Panc1 (cell line): Measurements from ENCODE around the gene LRRC25. TPM values are rescaled to one million over a fixed set of nuclear protein-coding genes. Genes with fewer than 3 reads are reported as not detected.
"Not testable (repeated sequence)": the region's sequence is repeated elsewhere in the genome, so short reads cannot be mapped to it uniquely, and the experiment has no call there.

Experiments used
- ATAC-seq: fragments of 200-7000 bp; cut with Tn5 transposase; 2 replicates; pipeline ENCODE4 v1.9.1; 2020; ENCODE audit warnings: mild to moderate bottlenecking, moderate library complexity
- BruUV-seq: library from RNA; stranded (reverse); fragments of 400-500 nt; replicated peaks from 2 replicates; lab custom pipeline; 2021; lab: Mats Ljungman, UMichigan
- CTCF ChIA-PET: fragments of 300-600 bp; sonication (Branson Sonifier 250); formaldehyde crosslinking; loops from one replicate; lab custom pipeline; 2022; ENCODE audit warnings: antibody characterized with exemption; lab: Charles Lee
- POLR2A ChIA-PET: fragments of 300-600 bp; sonication (Branson Sonifier 250); formaldehyde crosslinking; loops from one replicate; lab custom pipeline; 2022; ENCODE audit warnings: antibody characterized with exemption; lab: Charles Lee
- DNase-seq: peaks from one replicate; pipeline ENCODE4 v3.0.0-alpha.2; 2010; ENCODE audit warnings: low read depth, low spot score
- H3K27ac ChIP-seq: 2 replicates; pipeline ENCODE4 v1.5.1; 2011; ENCODE audit warnings: mild to moderate bottlenecking, low read length, inconsistent platforms
- H3K27me3 ChIP-seq: fragments of 200-500 bp; sonication (Bioruptor generic); 2 replicates; pipeline ENCODE4 v1.6.0; 2014; ENCODE audit warnings: low read length, inconsistent platforms; ENCODE audit not compliant: control insufficient read depth, insufficient read depth
- H3K36me3 ChIP-seq: fragments of 200-500 bp; sonication (Bioruptor generic); 2 replicates; pipeline ENCODE4 v1.5.1; 2014; ENCODE audit warnings: inconsistent platforms, mild to moderate bottlenecking, low read length, moderate library complexity; ENCODE audit not compliant: control insufficient read depth, insufficient read depth
- H3K4me1 ChIP-seq: 2 replicates; pipeline ENCODE4 v1.5.1; 2011; ENCODE audit warnings: inconsistent platforms, mild to moderate bottlenecking, low read length, moderate library complexity; ENCODE audit not compliant: control insufficient read depth, insufficient read depth
- H3K4me3 ChIP-seq, 2 experiments: 2 replicates each; pipeline ENCODE4 v1.5.1; 2011 to 2012; ENCODE audit warnings: low read depth in 2 of 2, low read length in 2 of 2, mild to moderate bottlenecking in 2 of 2, inconsistent platforms in 1 of 2, moderate library complexity in 1 of 2
- H3K9me3 ChIP-seq: fragments of 200-500 bp; sonication (Bioruptor generic); 2 replicates; pipeline ENCODE4 v1.5.1; 2014; ENCODE audit warnings: low read depth, mild to moderate bottlenecking, inconsistent platforms, low read length, moderate library complexity; ENCODE audit not compliant: control insufficient read depth, insufficient read depth
- POLR2AphosphoS5 ChIP-seq: IDR thresholded peaks from 2 replicates; pipeline ENCODE4 v1.6.1; 2012; ENCODE audit warnings: mild to moderate bottlenecking, low read depth, low read length, moderate library complexity
- SIN3A ChIP-seq: IDR thresholded peaks from 2 replicates; pipeline ENCODE4 v1.6.1; 2012; ENCODE audit warnings: low read depth, mild to moderate bottlenecking, low read length, moderate library complexity, borderline replicate concordance; ENCODE audit not compliant: insufficient read depth
- TCF7L2 ChIP-seq: IDR thresholded peaks from 2 replicates; pipeline ENCODE4 v1.6.1; 2011; ENCODE audit warnings: mild to moderate bottlenecking, low read depth, low read length, inconsistent platforms
- in situ Hi-C: cut with HindIII; loops from 2 replicates; pipeline ENCODE4 v1.10.0; 2016; ENCODE audit warnings: low sequenced_read_pairs, low pct_unique_long_range_greater_than_20kb
- intact Hi-C: fragments of 100-400 bp; cut with micrococcal nuclease; formaldehyde crosslinking; loops from one replicate; pipeline ENCODE4 v1.10.0; 2022; ENCODE audit not compliant: unreplicated experiment
- total RNA-seq: library from RNA; stranded (reverse); gene quantifications from one replicate; pipeline ENCODE4 v1.2.1, GENCODE V29; 2021; ENCODE audit not compliant: unreplicated experiment
- TF ChIP-seq, protein P1 (sequence below): fragments of 450-650 bp; IDR thresholded peaks from 2 replicates; pipeline ENCODE4 v1.5.1; 2017; ENCODE audit warnings: mild to moderate bottlenecking
- TF ChIP-seq, protein P2 (sequence below), 2 experiments: IDR thresholded peaks; 2 replicates each; pipeline ENCODE4 v1.6.1; 2011 to 2012; ENCODE audit warnings: low read depth in 2 of 2, control low read depth in 1 of 2, low read length in 1 of 2, mild to moderate bottlenecking in 1 of 2, moderate library complexity in 1 of 2; ENCODE audit not compliant: insufficient read depth in 1 of 2

LRRC25 gene
- total RNA-seq, 1 experiment from 2014 or later, result 0.15 TPM

DNA sequence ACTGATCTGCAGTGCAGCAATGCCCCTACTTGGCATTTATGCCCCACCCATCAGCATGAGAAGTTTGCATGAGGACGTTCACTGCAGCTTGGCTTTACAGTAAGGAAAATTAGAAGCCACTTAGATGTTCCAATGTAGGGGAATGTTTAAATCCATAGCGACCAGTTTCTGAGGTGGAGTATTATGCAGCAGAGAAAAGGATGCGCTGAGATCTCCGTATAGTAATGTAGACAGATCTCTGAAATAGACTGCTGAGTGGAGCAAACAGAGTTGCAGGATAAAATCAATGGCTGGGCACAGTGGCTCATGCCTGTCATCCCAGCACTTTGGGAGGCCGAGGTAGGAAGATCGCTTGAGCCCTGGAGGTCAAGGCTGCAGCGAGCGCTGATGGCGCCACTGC lies 46.9 kb downstream of the LRRC25 start:
- POLR2A ChIA-PET, result no interaction called here
- TF ChIP-seq TCF7L2 (no peak), POLR2AphosphoS5 (no peak), SIN3A (no peak)
- TF ChIP-seq, protein P1, sequence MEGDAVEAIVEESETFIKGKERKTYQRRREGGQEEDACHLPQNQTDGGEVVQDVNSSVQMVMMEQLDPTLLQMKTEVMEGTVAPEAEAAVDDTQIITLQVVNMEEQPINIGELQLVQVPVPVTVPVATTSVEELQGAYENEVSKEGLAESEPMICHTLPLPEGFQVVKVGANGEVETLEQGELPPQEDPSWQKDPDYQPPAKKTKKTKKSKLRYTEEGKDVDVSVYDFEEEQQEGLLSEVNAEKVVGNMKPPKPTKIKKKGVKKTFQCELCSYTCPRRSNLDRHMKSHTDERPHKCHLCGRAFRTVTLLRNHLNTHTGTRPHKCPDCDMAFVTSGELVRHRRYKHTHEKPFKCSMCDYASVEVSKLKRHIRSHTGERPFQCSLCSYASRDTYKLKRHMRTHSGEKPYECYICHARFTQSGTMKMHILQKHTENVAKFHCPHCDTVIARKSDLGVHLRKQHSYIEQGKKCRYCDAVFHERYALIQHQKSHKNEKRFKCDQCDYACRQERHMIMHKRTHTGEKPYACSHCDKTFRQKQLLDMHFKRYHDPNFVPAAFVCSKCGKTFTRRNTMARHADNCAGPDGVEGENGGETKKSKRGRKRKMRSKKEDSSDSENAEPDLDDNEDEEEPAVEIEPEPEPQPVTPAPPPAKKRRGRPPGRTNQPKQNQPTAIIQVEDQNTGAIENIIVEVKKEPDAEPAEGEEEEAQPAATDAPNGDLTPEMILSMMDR, result no peak
- TF ChIP-seq, protein P2, sequence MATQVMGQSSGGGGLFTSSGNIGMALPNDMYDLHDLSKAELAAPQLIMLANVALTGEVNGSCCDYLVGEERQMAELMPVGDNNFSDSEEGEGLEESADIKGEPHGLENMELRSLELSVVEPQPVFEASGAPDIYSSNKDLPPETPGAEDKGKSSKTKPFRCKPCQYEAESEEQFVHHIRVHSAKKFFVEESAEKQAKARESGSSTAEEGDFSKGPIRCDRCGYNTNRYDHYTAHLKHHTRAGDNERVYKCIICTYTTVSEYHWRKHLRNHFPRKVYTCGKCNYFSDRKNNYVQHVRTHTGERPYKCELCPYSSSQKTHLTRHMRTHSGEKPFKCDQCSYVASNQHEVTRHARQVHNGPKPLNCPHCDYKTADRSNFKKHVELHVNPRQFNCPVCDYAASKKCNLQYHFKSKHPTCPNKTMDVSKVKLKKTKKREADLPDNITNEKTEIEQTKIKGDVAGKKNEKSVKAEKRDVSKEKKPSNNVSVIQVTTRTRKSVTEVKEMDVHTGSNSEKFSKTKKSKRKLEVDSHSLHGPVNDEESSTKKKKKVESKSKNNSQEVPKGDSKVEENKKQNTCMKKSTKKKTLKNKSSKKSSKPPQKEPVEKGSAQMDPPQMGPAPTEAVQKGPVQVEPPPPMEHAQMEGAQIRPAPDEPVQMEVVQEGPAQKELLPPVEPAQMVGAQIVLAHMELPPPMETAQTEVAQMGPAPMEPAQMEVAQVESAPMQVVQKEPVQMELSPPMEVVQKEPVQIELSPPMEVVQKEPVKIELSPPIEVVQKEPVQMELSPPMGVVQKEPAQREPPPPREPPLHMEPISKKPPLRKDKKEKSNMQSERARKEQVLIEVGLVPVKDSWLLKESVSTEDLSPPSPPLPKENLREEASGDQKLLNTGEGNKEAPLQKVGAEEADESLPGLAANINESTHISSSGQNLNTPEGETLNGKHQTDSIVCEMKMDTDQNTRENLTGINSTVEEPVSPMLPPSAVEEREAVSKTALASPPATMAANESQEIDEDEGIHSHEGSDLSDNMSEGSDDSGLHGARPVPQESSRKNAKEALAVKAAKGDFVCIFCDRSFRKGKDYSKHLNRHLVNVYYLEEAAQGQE (IDR thresholded peaks at IDR 0.05; ENCODE audit: insufficient read depth in 1 of 2, low read depth in 2 of 2, low read length in 1 of 2), result no peak
- DNase-seq (no peak), ATAC-seq (no peak)
- H3K27me3 ChIP-seq, result no peaks in the 10 kb centered on the region
- CTCF ChIA-PET, result no interaction called here
- peak overlapping the region; percentile 72; the same call in 1 of the 2 replicates for H3K27ac ChIP-seq
- intact Hi-C loops (no loop called here), in situ Hi-C loops (no loop called here)
- no peaks in the 10 kb centered on the region for H3K4me1 ChIP-seq
- H3K36me3 ChIP-seq, result no peaks in the 10 kb centered on the region
- H3K9me3 ChIP-seq, result no peaks in the 10 kb centered on the region
- TSS peak; percentile 84 for BruUV-seq
- no peak overlapping the region for H3K4me3 ChIP-seq

DNA sequence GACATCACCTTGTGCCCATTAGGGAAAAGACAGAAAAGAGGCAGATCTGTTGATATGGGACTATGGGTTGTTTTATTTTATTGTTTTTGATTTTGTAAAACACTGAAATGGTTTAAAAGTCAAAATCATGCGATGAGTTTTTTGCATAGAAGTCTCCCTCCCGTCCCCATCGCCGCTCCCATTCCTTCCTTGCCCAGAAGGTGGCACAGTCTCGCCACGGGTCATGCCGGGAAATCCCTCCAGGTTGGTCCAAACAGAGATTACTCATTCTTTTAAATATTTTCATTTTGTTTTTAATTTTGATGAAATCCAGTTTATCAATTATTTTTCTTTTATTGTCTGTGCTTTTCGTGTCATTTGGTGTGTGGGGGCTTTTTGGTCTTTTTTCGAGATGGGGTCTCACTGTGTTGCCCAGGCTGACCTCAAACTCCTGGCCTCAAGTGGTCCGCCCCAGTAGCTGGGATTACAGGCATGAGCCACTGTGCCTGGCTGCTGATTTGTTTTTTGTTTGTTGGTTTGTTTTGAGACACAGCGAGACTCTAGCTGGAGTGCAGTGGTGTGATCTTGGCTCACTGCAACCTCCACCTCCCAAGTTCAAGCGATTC lies 47.8 kb downstream of the LRRC25 start:
- no peaks in the 10 kb centered on the region for H3K9me3 ChIP-seq
- H3K36me3 ChIP-seq, result no peaks in the 10 kb centered on the region
- TF ChIP-seq, protein P1, result peak; percentile 89
- no peak for TF ChIP-seq TCF7L2
- H3K27me3 ChIP-seq, result no peaks in the 10 kb centered on the region
- in situ Hi-C loops, result no loop called here
- H3K4me1 ChIP-seq, result no peaks in the 10 kb centered on the region
- BruUV-seq, result no TSS peak
- ChIA-PET POLR2A (interaction anchor here (0.6 kb wide), 2 partner anchors 50 to 68 kb away, joined by 3 to 4 read pairs; partner anchors contain the start of gene JUND), CTCF (interaction anchor here (0.6 to 0.7 kb wide), 2 partner anchors 24 to 38 kb away, joined by 3 read pairs; no protein-coding TSS in a partner anchor)
- H3K4me3 ChIP-seq, result no peak overlapping the region
- ATAC-seq (peak; percentile 87), DNase-seq (no peak)
- peak overlapping the region; percentile 72; the same call in 1 of the 2 replicates for H3K27ac ChIP-seq
- intact Hi-C loops, result loop anchor here (2.0 kb wide), 1 partner anchor 61 kb away; no protein-coding TSS in a partner anchor

DNA sequence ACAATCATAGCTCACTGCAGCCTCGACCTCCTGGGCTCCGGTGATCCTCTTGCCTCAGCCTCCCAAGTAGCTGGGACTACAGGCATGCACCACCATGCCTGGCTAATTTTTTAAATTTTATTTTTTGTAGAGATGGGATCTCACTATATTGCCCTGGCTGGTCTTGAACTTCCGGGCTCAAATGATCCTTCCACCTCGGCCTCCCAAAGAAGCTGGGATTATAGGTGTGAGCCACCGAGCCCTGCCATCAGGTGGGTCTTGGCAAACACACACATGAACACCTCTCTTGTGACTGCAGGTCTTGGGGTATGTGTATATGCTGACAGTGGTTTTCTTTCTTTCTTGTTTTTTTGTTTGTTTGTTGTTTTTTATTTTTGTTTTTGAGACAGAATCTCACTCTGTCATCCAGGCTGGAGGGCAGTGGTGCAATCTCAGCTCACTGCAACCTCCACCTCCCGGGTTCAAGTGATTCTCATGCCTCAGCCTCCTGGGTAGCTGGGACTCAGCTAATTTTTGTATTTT lies 48.5 kb downstream of the LRRC25 start:
- CTCF ChIA-PET, ATAC-seq, H3K9me3 ChIP-seq, H3K4me3 ChIP-seq, H3K36me3 ChIP-seq, in situ Hi-C loops, BruUV-seq, H3K27me3 ChIP-seq, H3K4me1 ChIP-seq, DNase-seq: not testable (repeated sequence)
- intact Hi-C loops, result loop anchor here (2.0 kb wide), 1 partner anchor 62 kb away; no protein-coding TSS in a partner anchor
- POLR2A ChIA-PET, result interaction anchor here (0.6 kb wide), 2 partner anchors 49 to 67 kb away, joined by 3 to 4 read pairs; partner anchors contain the start of gene JUND
- peak overlapping the region; percentile 72; the same call in 1 of the 2 replicates for H3K27ac ChIP-seq
